HepG2 (cell line): ENCODE data around the gene COL4A2. TPM values are rescaled to one million over a fixed set of nuclear protein-coding genes. Genes with fewer than 3 reads are reported as not detected.

Experiments used
- ATAC-seq: fragments of 200-7000 bp; cut with Tn5 transposase; 3 replicates; pipeline ENCODE4 v1.9.1; 2020; ENCODE audit warnings: mild to moderate bottlenecking, moderate library complexity
- BruUV-seq: library from RNA; stranded (reverse); fragments of 400-500 nt; replicated peaks from 2 replicates; lab custom pipeline; 2021; lab: Mats Ljungman, UMichigan
- CTCF ChIA-PET: fragments of 300-600 bp; formaldehyde crosslinking; extraction: SDS; loops from one replicate; lab custom pipeline; 2021; ENCODE audit warnings: low total read pairs, inconsistent platforms, low intra/inter-chr PET ratio; lab: Yijun Ruan, JAX
- POLR2A ChIA-PET: fragments of 350-600 bp; sonication (Branson Sonifier 250); formaldehyde crosslinking; loops from one replicate; lab custom pipeline; 2020; ENCODE audit warnings: antibody characterized with exemption, inconsistent platforms; lab: Yijun Ruan, JAX
- DNase-seq: peaks from one replicate; pipeline ENCODE4 v3.0.0-alpha.2; 2015; ENCODE audit warnings: low spot score
- FAIRE-seq: peaks from 3 replicates; lab custom pipeline; 2011; peaks lifted over from hg19 to GRCh38; lab: Jason Lieb, UNC
- H2AFZ ChIP-seq: one replicate; pipeline ENCODE4 v1.6.1; 2011; ENCODE audit warnings: low read length, inconsistent platforms
- H3K27ac ChIP-seq: fragments of 300-600 bp; 3 replicates; pipeline ENCODE4 v1.8.0; 2011; ENCODE audit warnings: mixed run types, mild to moderate bottlenecking, mixed read lengths, low read length, inconsistent platforms; ENCODE audit not compliant: insufficient read depth; ENCODE audit errors: extremely low read length
- H3K27me3 ChIP-seq, 2 experiments: fragments of 200-600 bp in 1 of 2; 2 replicates in 1 of 2; 3 replicates in 1 of 2; pipeline versions ENCODE4 v1.6.0 to v1.8.0; 2011; ENCODE audit warnings: low read length in 2 of 2, mild to moderate bottlenecking in 2 of 2, moderate library complexity in 2 of 2, inconsistent platforms in 1 of 2; ENCODE audit not compliant: insufficient read depth in 2 of 2, control insufficient read depth in 1 of 2
- H3K36me3 ChIP-seq, 2 experiments: fragments of 200-600 bp in 1 of 2; replicated peaks in 1 of 2; 2 replicates in 1 of 2; 3 replicates in 1 of 2; pipeline versions ENCODE4 v1.5.1 to v1.8.0; 2011; ENCODE audit warnings: low read length in 2 of 2, inconsistent platforms in 1 of 2; ENCODE audit not compliant: insufficient read depth in 2 of 2, control insufficient read depth in 1 of 2
- H3K4me1 ChIP-seq: 2 replicates; pipeline ENCODE4 v1.5.1; 2012; ENCODE audit warnings: low read length, inconsistent platforms; ENCODE audit not compliant: insufficient read depth
- H3K4me2 ChIP-seq: 2 replicates; pipeline ENCODE4 v1.6.0; 2011; ENCODE audit warnings: low read depth, low read length, inconsistent platforms
- H3K4me3 ChIP-seq, 3 experiments: fragments of 200-600 bp in 1 of 3; sonication (generic), shearing (Covaris generic) in 1 of 3; replicated peaks in 1 of 3; 2 replicates each; pipeline ENCODE4 v1.5.1; 2011 to 2016; ENCODE audit warnings: low read length in 3 of 3, inconsistent platforms in 2 of 3, low read depth in 2 of 3, mild to moderate bottlenecking in 2 of 3, control low read depth in 1 of 3, mixed read lengths in 1 of 3; ENCODE audit not compliant: insufficient read depth in 1 of 3
- H3K79me2 ChIP-seq: one replicate; pipeline ENCODE4 v1.6.1; 2011; ENCODE audit warnings: low read length, inconsistent platforms; ENCODE audit not compliant: insufficient read depth
- H3K9ac ChIP-seq: 2 replicates; pipeline ENCODE4 v1.6.0; 2011; ENCODE audit warnings: mild to moderate bottlenecking, low read depth, low read length, inconsistent platforms; ENCODE audit not compliant: insufficient read depth
- H3K9me3 ChIP-seq: 2 replicates; pipeline ENCODE4 v1.5.1; 2012; ENCODE audit warnings: mild to moderate bottlenecking, low read length
- H4K20me1 ChIP-seq: 2 replicates; pipeline ENCODE4 v1.6.0; 2011; ENCODE audit warnings: inconsistent platforms, mild to moderate bottlenecking, low read length, moderate library complexity; ENCODE audit not compliant: insufficient read depth
- ATF2 ChIP-seq: sonication (generic); formaldehyde crosslinking; IDR thresholded peaks from 2 replicates; pipeline ENCODE4 v1.4.0; 2020; ENCODE audit warnings: missing genetic modification reagents
- ATF5 ChIP-seq: sonication (generic); formaldehyde crosslinking; IDR thresholded peaks from 2 replicates; pipeline ENCODE4 v1.4.0; 2020; ENCODE audit warnings: mild to moderate bottlenecking, low read depth, missing genetic modification reagents
- ATF7 ChIP-seq, 2 experiments: fragments of 450-650 bp in 1 of 2; sonication (generic) in 1 of 2; formaldehyde crosslinking in 1 of 2; IDR thresholded peaks; 2 replicates each; pipeline versions ENCODE4 v1.4.0 to v1.6.1; 2016 to 2020; ENCODE audit warnings: antibody characterized with exemption in 1 of 2, mild to moderate bottlenecking in 1 of 2, missing genetic modification reagents in 1 of 2
- CAMTA2 ChIP-seq: sonication (generic); formaldehyde crosslinking; IDR thresholded peaks from 2 replicates; pipeline ENCODE4 v1.4.0; 2020; ENCODE audit warnings: mild to moderate bottlenecking, missing genetic modification reagents, borderline replicate concordance
- NR3C1 ChIP-seq: sonication (generic); formaldehyde crosslinking; IDR thresholded peaks from 2 replicates; pipeline ENCODE4 v1.4.0; 2020; ENCODE audit warnings: missing genetic modification reagents
- PCBP2 ChIP-seq: fragments of 200-400 bp; formaldehyde crosslinking; optimal IDR thresholded peaks from 2 replicates; pipeline ENCODE3; 2018; ENCODE audit warnings: low read length, low read depth; ENCODE audit not compliant: poor library complexity, severe bottlenecking
- TFDP1 ChIP-seq: IDR thresholded peaks from 2 replicates; pipeline ENCODE4 v1.6.1; 2016; ENCODE audit warnings: missing compliant biosample characterization, missing genetic modification reagents, borderline replicate concordance
- U2AF2 ChIP-seq: fragments of 200-400 bp; formaldehyde crosslinking; IDR thresholded peaks from 2 replicates; pipeline ENCODE4 v1.6.1; 2017; ENCODE audit warnings: low read depth, mild to moderate bottlenecking, low read length
- WGBS: methylation state at CpG from one replicate; pipeline ENCODE4 v1.1.6; 2017; ENCODE audit warnings: low lambda C conversion rate; 5-methylcytosine and 5-hydroxymethylcytosine counted together
- in situ Hi-C: cut with HindIII; loops from 2 replicates; pipeline ENCODE4 v1.10.0; 2017; ENCODE audit warnings: low pct_unique_long_range_greater_than_20kb; ENCODE audit not compliant: extremely low pct_ligation_motif_present
- intact Hi-C: fragments of 100-400 bp; cut with micrococcal nuclease; formaldehyde crosslinking; loops from one replicate; pipeline ENCODE4 v1.10.0; 2022; ENCODE audit not compliant: unreplicated experiment
- polyA plus RNA-seq, 8 experiments: library from polyadenylated mRNA; depleted of rRNA in 3 of 8; stranded (reverse) in 7 of 8; unstranded in 1 of 8; fragments of >200 nt; fragmentation: Illumina TruSeq in 4 of 8; extraction: Trizol in 4 of 8; gene quantifications; 2 replicates each; pipeline versions ENCODE4 v1.2.1 to v1.2.3, GENCODE V29; 2011 to 2016; ENCODE audit warnings: low read depth in 4 of 8, missing spikeins in 1 of 8, mixed read lengths in 1 of 8; ENCODE audit not compliant: insufficient read depth in 1 of 8
- total RNA-seq, 5 experiments: library from RNA; depleted of rRNA; stranded (reverse); fragments of >200 nt; fragmentation: Illumina TruSeq; extraction: Trizol; gene quantifications; 2 replicates each; pipeline ENCODE4 v1.2.3, GENCODE V29; 2016; ENCODE audit warnings: low read depth in 1 of 5

The COL4A2 gene
- total and polyA plus RNA-seq, 2 of the 13 experiments (the other 11 are each of a cell fraction or from before 2014, with no cell fraction given), result 0.22 to 1.9 TPM

DNA sequence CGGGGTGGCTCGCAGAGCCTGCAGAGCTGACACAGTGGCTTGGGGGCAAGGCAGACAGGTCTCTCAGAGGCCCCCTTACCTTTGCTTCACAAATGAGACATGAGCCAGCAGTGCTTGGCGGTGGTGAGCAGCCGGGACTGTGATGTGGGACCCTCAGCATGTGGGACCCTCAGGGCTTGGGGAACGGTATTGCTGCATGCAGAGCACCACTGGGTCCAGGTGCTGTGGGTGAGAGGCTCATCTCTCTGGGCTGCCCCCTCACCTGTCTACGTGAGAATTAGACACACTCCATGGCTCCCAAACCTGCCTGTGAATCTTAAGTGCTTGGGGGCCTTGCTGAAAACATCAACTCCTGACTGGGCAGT is 106.6 kb downstream of the COL4A2 start:
- H3K4me2 ChIP-seq, result no peak overlapping the region
- no TSS peak for BruUV-seq
- H3K36me3 ChIP-seq, result no peaks in the 10 kb centered on the region
- no peak overlapping the region for H2AFZ ChIP-seq
- H3K9me3 ChIP-seq, result no peaks in the 10 kb centered on the region
- peaks cover 0 to 19% of the 10 kb centered on the region in 2 experiments; a peak in 3 of 5 replicates for H3K27me3 ChIP-seq
- H3K79me2 ChIP-seq, result no peaks in the 10 kb centered on the region
- FAIRE-seq (no peak), DNase-seq (no peak), ATAC-seq (no peak)
- H4K20me1 ChIP-seq, result no peaks in the 10 kb centered on the region
- CTCF ChIA-PET, result interaction anchor here (2.9 kb wide), 1 partner anchor 191 kb away, joined by 32 read pairs; no protein-coding TSS in a partner anchor
- H3K27ac ChIP-seq, result no peak overlapping the region
- TF ChIP-seq ATF2 (CRISPR knock-in tag) (no peak), ATF5 (CRISPR knock-in tag) (no peak), NR3C1 (CRISPR knock-in tag) (no peak), ATF7 (IDR thresholded peaks at IDR 0.05) (no peak), ATF7 (CRISPR knock-in tag; IDR thresholded peaks at IDR 0.05) (no peak), PCBP2 (no peak), TFDP1 (CRISPR knock-in tag) (no peak), U2AF2 (no peak), CAMTA2 (CRISPR knock-in tag) (no peak)
- TF ChIP-seq, all 625 proteins: peak for 0
- POLR2A ChIA-PET, result no interaction called here
- H3K4me3 ChIP-seq, result no peak overlapping the region
- in situ Hi-C loops, result loop anchor here (5.0 to 25.0 kb wide), 2 partner anchors 191 to 1451 kb away; no protein-coding TSS in a partner anchor
- intact Hi-C loops, result loop anchor here (5.0 kb wide), 1 partner anchor 1451 kb away; no protein-coding TSS in a partner anchor
- no peak overlapping the region for H3K9ac ChIP-seq
- 0% methylated on average over 1 of the region's 6 CpGs for WGBS
- H3K4me1 ChIP-seq, result no peaks in the 10 kb centered on the region
